K562 (cell line): ENCODE measurements around the gene DIPK1B. TPM values are rescaled to one million over a fixed set of nuclear protein-coding genes. Genes with fewer than 3 reads are reported as not detected.
A peak's percentile ranks its signal among the peaks of the same experiment; 100 is the strongest.

ENCODE experiments used
- DMBX1 ChIP-seq: fragments of 250-450 bp; sonication (Bioruptor Pico); IDR thresholded peaks from 2 replicates; pipeline ENCODE4 v1.8.0; 2022; ENCODE audit warnings: inconsistent platforms, mild to moderate bottlenecking, moderate library complexity, borderline replicate concordance
- FOSL1 ChIP-seq: fragments of 200-800 bp; sonication (Bioruptor generic); conservative IDR thresholded peaks from 2 replicates; pipeline ENCODE4 v1.6.1; 2016; ENCODE audit warnings: missing genetic modification characterization, missing compliant biosample characterization
- LEF1 ChIP-seq: fragments of 450-650 bp; IDR thresholded peaks from 2 replicates; pipeline ENCODE4 v1.6.1; 2016; ENCODE audit warnings: mild to moderate bottlenecking
- PHB ChIP-seq: fragments of 250-450 bp; sonication (Bioruptor Pico); IDR thresholded peaks from 2 replicates; pipeline ENCODE4 v1.5.0; 2021
- PTBP1 ChIP-seq: fragments of 200-400 bp; formaldehyde crosslinking; IDR thresholded peaks from 2 replicates; pipeline ENCODE4 v1.6.1; 2017; ENCODE audit warnings: low read depth, low read length
- SIRT6 ChIP-seq: IDR thresholded peaks from one replicate; pipeline ENCODE4 v1.6.1; 2012; ENCODE audit warnings: low read depth, mild to moderate bottlenecking, control low read depth, inconsistent platforms, low read length, moderate library complexity
- SMARCA4 ChIP-seq: fragments of 450-650 bp; IDR thresholded peaks from 2 replicates; pipeline ENCODE4 v1.6.1; 2016
- STAT5A ChIP-seq: IDR thresholded peaks from 2 replicates; pipeline ENCODE4 v1.6.1; 2012; ENCODE audit warnings: low read length, inconsistent platforms, borderline replicate concordance
- TEAD1 ChIP-seq, 2 experiments: fragments of 450-650 bp in 1 of 2; sonication (generic) in 1 of 2; formaldehyde crosslinking; IDR thresholded peaks; 2 replicates each; pipeline versions ENCODE4 v1.4.0 to v1.8.0; 2020 to 2022; ENCODE audit warnings: mild to moderate bottlenecking in 2 of 2, missing genetic modification reagents in 1 of 2
- YY1 ChIP-seq, 3 experiments: IDR thresholded peaks; 2 replicates each; pipeline ENCODE4 v1.6.1; 2011; ENCODE audit warnings: low read length in 2 of 3, mild to moderate bottlenecking in 2 of 3, moderate library complexity in 2 of 3, borderline replicate concordance in 1 of 3, control low read depth in 1 of 3, low read depth in 1 of 3; ENCODE audit not compliant: insufficient read depth in 3 of 3, insufficient replicate concordance in 2 of 3, control insufficient read depth in 1 of 3, insufficient read length in 1 of 3; ENCODE audit errors: extremely low read depth in 1 of 3
- ZBTB1 ChIP-seq: sonication (generic); formaldehyde crosslinking; IDR thresholded peaks from 2 replicates; pipeline ENCODE4 v1.8.1; 2023; ENCODE audit warnings: missing genetic modification reagents, low read depth, mild to moderate bottlenecking, borderline replicate concordance
- ZNF668 ChIP-seq: fragments of 250-450 bp; sonication (Bioruptor Pico); IDR thresholded peaks from 2 replicates; pipeline ENCODE4 v1.8.0; 2022; ENCODE audit warnings: mild to moderate bottlenecking, inconsistent platforms
- polyA plus RNA-seq, 8 experiments: library from polyadenylated mRNA; depleted of rRNA in 4 of 8; stranded (reverse) in 5 of 8; unstranded in 3 of 8; fragments of >200 nt; fragmentation: Nextera tagmentation in 2 of 8; fragmentation: Illumina TruSeq in 1 of 8; extraction: Ambion mirVana in 2 of 8; extraction: Trizol in 1 of 8; gene quantifications; 2 replicates each; pipeline versions ENCODE4 v1.2.1 to v1.2.3, GENCODE V29; 2011 to 2014; ENCODE audit warnings: inconsistent platforms in 1 of 8, missing spikeins in 1 of 8
- total RNA-seq, 7 experiments: library from RNA; depleted of rRNA in 6 of 7; stranded (reverse); fragments of >200 nt in 6 of 7; fragmentation: Illumina TruSeq in 2 of 7; extraction: Trizol in 2 of 7; gene quantifications; 2 replicates each; pipeline versions ENCODE4 v1.2.1 to v1.2.3, GENCODE V29; 2011 to 2021; ENCODE audit warnings: low replicate concordance in 1 of 7
- TF ChIP-seq, protein P1 (sequence below): fragments of 450-650 bp; IDR thresholded peaks from 2 replicates; pipeline ENCODE4 v1.7.1; 2018; ENCODE audit warnings: mild to moderate bottlenecking, low read depth; ENCODE audit not compliant: partially characterized antibody
- TF ChIP-seq, protein P2 (sequence below): fragments of 250-450 bp; sonication (Bioruptor Pico); IDR thresholded peaks from 2 replicates; pipeline ENCODE4 v1.5.0; 2020; ENCODE audit warnings: mild to moderate bottlenecking, borderline replicate concordance
- TF ChIP-seq, protein P3 (sequence below): fragments of 450-650 bp; formaldehyde crosslinking; IDR thresholded peaks from 2 replicates; pipeline ENCODE4 v1.4.0; 2022; ENCODE audit warnings: missing genetic modification characterization
- TF ChIP-seq, protein P4 (sequence below): IDR thresholded peaks from 2 replicates; pipeline ENCODE4 v1.6.1; 2014; ENCODE audit warnings: antibody characterized with exemption
- TF ChIP-seq, protein P5 (sequence below): fragments of 450-650 bp; IDR thresholded peaks from 2 replicates; pipeline ENCODE4 v1.6.1; 2017; ENCODE audit warnings: antibody characterized with exemption

Gene DIPK1B
- total and polyA plus RNA-seq, 9 of the 15 experiments (the other 6 are each of a cell fraction or from before 2014, with no cell fraction given) = 0.08 to 22.3 (median 5.9) TPM

DNA sequence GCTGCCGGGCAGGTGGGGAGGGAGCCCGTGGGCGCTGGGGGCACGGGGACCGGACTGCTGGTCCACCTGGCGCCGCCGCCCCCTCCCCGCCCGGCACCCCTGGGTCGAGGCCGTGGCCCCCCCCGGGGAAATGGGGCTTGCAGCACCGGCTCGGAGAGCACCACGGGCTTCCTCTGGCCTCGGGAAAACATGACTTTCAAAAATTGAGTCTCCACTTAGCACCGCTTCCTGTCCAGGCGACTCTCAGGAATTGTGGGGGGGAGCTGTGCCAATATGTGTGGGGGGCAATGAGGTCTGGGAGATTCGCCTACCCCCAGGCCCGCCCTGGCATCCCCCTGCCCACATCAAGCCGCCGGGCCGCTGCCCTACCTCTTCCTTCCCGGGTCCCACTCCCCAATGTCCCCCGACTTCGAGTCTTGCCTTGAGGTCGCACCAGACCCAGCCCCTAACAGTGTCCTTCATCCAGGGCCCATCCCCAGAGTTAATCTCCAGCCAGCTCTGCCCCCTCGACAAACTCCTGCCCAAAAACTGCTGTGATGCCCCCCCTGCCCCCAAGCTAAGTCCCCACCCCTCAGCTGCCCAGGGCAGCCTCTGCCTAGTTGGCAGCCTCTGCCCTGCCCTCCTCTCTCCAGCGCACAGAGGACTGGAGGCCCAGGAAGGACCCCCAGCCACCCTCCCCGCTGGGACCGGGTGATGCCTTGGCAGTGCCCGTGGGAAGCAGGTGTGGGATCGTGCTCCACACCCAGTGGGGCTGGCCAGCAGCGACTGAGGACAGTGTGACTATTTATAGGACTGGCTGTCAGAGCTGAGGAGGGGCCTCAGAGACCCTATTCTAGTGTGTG, 45.8 kb upstream of the DIPK1B start (continued):
- no peak for TF ChIP-seq ZNF668 (CRISPR knock-in tag)
- TF ChIP-seq, protein P1, sequence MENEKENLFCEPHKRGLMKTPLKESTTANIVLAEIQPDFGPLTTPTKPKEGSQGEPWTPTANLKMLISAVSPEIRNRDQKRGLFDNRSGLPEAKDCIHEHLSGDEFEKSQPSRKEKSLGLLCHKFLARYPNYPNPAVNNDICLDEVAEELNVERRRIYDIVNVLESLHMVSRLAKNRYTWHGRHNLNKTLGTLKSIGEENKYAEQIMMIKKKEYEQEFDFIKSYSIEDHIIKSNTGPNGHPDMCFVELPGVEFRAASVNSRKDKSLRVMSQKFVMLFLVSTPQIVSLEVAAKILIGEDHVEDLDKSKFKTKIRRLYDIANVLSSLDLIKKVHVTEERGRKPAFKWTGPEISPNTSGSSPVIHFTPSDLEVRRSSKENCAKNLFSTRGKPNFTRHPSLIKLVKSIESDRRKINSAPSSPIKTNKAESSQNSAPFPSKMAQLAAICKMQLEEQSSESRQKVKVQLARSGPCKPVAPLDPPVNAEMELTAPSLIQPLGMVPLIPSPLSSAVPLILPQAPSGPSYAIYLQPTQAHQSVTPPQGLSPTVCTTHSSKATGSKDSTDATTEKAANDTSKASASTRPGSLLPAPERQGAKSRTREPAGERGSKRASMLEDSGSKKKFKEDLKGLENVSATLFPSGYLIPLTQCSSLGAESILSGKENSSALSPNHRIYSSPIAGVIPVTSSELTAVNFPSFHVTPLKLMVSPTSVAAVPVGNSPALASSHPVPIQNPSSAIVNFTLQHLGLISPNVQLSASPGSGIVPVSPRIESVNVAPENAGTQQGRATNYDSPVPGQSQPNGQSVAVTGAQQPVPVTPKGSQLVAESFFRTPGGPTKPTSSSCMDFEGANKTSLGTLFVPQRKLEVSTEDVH = no peak
- no peak for TF ChIP-seq DMBX1 (CRISPR knock-in tag)
- TF ChIP-seq LEF1 = no peak
- peak; percentile 75; the same call in 1 of the 2 replicates for TF ChIP-seq PTBP1
- TF ChIP-seq SMARCA4 = no peak
- TF ChIP-seq, protein P2, sequence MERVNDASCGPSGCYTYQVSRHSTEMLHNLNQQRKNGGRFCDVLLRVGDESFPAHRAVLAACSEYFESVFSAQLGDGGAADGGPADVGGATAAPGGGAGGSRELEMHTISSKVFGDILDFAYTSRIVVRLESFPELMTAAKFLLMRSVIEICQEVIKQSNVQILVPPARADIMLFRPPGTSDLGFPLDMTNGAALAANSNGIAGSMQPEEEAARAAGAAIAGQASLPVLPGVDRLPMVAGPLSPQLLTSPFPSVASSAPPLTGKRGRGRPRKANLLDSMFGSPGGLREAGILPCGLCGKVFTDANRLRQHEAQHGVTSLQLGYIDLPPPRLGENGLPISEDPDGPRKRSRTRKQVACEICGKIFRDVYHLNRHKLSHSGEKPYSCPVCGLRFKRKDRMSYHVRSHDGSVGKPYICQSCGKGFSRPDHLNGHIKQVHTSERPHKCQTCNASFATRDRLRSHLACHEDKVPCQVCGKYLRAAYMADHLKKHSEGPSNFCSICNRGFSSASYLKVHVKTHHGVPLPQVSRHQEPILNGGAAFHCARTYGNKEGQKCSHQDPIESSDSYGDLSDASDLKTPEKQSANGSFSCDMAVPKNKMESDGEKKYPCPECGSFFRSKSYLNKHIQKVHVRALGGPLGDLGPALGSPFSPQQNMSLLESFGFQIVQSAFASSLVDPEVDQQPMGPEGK = no peak
- TF ChIP-seq, protein P3, sequence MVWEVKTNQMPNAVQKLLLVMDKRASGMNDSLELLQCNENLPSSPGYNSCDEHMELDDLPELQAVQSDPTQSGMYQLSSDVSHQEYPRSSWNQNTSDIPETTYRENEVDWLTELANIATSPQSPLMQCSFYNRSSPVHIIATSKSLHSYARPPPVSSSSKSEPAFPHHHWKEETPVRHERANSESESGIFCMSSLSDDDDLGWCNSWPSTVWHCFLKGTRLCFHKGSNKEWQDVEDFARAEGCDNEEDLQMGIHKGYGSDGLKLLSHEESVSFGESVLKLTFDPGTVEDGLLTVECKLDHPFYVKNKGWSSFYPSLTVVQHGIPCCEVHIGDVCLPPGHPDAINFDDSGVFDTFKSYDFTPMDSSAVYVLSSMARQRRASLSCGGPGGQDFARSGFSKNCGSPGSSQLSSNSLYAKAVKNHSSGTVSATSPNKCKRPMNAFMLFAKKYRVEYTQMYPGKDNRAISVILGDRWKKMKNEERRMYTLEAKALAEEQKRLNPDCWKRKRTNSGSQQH (CRISPR knock-in tag) = no peak
- TF ChIP-seq, protein P4, sequence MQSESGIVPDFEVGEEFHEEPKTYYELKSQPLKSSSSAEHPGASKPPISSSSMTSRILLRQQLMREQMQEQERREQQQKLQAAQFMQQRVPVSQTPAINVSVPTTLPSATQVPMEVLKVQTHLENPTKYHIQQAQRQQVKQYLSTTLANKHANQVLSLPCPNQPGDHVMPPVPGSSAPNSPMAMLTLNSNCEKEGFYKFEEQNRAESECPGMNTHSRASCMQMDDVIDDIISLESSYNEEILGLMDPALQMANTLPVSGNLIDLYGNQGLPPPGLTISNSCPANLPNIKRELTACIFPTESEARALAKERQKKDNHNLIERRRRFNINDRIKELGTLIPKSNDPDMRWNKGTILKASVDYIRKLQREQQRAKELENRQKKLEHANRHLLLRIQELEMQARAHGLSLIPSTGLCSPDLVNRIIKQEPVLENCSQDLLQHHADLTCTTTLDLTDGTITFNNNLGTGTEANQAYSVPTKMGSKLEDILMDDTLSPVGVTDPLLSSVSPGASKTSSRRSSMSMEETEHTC = no peak
- no peak for TF ChIP-seq FOSL1 (tag)
- no peak for TF ChIP-seq ZBTB1 (CRISPR knock-in tag)
- TF ChIP-seq YY1 (IDR thresholded peaks at IDR 0.05; ENCODE audit: borderline replicate concordance in 1 of 3, control insufficient read depth in 1 of 3, extremely low read depth in 1 of 3, insufficient read depth in 3 of 3, insufficient read length in 1 of 3, insufficient replicate concordance in 2 of 3, low read depth in 1 of 3, low read length in 2 of 3) = no peak
- no peak for TF ChIP-seq SIRT6
- TF ChIP-seq, protein P5, sequence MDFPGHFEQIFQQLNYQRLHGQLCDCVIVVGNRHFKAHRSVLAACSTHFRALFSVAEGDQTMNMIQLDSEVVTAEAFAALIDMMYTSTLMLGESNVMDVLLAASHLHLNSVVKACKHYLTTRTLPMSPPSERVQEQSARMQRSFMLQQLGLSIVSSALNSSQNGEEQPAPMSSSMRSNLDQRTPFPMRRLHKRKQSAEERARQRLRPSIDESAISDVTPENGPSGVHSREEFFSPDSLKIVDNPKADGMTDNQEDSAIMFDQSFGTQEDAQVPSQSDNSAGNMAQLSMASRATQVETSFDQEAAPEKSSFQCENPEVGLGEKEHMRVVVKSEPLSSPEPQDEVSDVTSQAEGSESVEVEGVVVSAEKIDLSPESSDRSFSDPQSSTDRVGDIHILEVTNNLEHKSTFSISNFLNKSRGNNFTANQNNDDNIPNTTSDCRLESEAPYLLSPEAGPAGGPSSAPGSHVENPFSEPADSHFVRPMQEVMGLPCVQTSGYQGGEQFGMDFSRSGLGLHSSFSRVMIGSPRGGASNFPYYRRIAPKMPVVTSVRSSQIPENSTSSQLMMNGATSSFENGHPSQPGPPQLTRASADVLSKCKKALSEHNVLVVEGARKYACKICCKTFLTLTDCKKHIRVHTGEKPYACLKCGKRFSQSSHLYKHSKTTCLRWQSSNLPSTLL = no peak
- no peak for TF ChIP-seq PHB (CRISPR knock-in tag)
- TF ChIP-seq STAT5A = no peak
- TF ChIP-seq TEAD1 (CRISPR knock-in tag; IDR thresholded peaks at IDR 0.05) = no peak
